HG03565 (cell line): ENCODE measurements around the gene IFNAR1.

Experiments
- ATAC-seq: cut with Tn5 transposase; IDR thresholded peaks from one replicate; pipeline ENCODE4 v1.9.1; 2021; ENCODE audit warnings: mild to moderate bottlenecking, moderate library complexity; ENCODE audit not compliant: unreplicated experiment

Gene IFNAR1

GRCh38 chr21:33397717-33398116 is 72.9 kb downstream of the IFNAR1 start:
- no peak for ATAC-seq

GRCh38 chr21:33398361-33398760 is 73.6 kb downstream of the IFNAR1 start:
- ATAC-seq, result no peak

- ATAC-seq, result no peak
Measured at GRCh38 chr21:33401630-33401992, 76.8 kb downstream of the IFNAR1 start.

- ATAC-seq, result no peak
Measured at GRCh38 chr21:33402001-33402979, 77.5 kb downstream of the IFNAR1 start.

- no peak for ATAC-seq
Measured at GRCh38 chr21:33403128-33403785, 78.5 kb downstream of the IFNAR1 start, which contains the start of gene IFNGR2. IFNGR2 (plus strand) TSS chr21:33403413; CDS start chr21:33403544, 131 bp downstream.

- no peak for ATAC-seq
Measured at GRCh38 chr21:33403786-33404585, 79.2 kb downstream of the IFNAR1 start.

- no peak for ATAC-seq
Measured at GRCh38 chr21:33406493-33406892, 81.7 kb downstream of the IFNAR1 start.
